Glomerular endothelial cell (primary cell): Measurements from ENCODE around the gene HIF3A. TPM values are rescaled to one million over a fixed set of nuclear protein-coding genes. Genes with fewer than 3 reads are reported as not detected.

ENCODE experiments used
- DNase-seq: peaks from one replicate; pipeline ENCODE4 v3.0.0-alpha.2; 2011; ENCODE audit warnings: low read depth, low spot score; ENCODE audit errors: extremely low read depth
- total RNA-seq: library from RNA; depleted of rRNA; stranded (reverse); fragments of >200 nt; gene quantifications from 2 replicates; pipeline ENCODE4 v1.2.3, GENCODE V29; 2015

The HIF3A gene
- total RNA-seq, 1 donor from 2014 or later = 7.5 TPM

DNA sequence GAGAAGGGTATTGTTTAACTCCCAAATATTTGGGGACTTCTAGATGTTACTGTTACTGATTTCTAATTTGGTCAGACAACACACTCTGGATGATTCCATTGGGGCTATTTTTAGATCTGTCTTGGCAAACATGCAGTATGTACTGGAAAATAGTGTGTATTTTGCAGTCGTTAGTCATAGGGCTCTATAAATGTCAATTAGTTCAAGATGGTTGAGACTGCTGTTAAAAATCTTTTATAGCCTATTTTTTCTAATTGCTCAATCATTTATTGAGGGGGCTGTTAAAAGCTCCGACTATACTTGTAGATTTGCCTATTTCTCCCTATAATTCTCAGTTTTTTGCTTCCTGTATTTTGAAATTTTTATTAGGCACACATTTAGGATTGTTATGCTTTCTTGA is 81.4 kb downstream of the HIF3A start:
- DNase-seq = no peak

DNA sequence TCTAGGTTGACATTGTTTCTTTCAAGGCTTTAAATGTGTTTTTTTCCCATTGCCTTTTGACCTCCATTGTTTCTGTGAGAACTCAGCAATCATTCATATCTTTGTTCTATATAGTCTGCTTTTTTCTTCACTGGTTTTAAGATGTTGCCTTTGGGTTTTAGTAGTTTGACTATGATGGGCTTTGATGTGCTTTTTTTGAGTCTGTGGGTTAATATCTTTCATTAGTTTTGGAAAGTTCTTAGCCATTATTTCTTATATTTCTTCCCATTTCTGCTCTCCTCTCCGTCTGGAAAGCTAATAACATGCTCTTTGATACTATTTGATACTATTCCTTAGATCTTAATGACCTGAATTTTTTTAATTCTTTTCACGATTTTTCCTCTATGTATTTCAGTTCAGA is 83.8 kb downstream of the HIF3A start:
- DNase-seq = no peak

DNA sequence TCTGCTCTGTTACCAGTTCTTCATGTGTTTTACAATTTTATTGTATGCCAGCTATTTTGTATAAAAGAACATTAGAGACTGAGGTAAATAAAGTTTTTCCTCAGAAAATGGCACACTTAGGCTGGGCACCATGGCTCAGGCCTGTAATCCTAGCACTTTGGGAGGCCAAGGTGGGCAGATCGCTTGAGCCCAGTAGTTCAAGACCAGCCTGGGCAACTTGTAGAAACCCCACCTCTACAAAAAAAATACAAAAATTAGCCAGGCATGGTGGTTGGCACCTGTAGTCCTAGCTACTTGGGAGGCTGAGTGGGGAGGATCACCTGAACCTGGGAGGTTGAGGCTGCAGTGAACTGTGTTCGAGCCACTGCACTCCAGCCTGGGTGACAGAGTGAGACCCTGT is 84.5 kb downstream of the HIF3A start:
- no peak for DNase-seq

- DNase-seq = no peak
These were observed 85.0 kb downstream of the HIF3A start for GRCh38 chr19:46381756-46382345.

GRCh38 chr19:46383171-46383815 is 86.5 kb downstream of the HIF3A start:
- DNase-seq = no peak

DNA sequence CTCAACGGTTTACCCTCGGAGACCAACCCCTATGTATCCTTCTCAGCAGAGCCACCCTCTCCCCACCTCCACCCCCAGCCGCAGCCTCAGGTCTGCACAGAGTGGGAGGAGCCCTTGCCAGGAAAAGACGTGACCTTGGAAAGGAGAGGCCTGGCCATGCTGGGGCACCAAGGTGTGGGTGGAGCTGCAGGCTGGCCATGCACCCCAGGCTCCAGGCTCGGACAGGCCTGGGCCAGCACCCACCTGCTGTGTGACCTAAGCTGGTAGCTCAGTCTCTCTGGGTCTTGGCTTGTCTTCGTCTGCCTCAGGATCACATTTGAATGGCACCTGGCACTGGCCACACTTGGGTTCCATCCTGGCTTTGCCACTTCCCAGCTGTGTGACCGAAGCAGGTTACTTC is 87.0 kb downstream of the HIF3A start:
- no peak for DNase-seq

DNA sequence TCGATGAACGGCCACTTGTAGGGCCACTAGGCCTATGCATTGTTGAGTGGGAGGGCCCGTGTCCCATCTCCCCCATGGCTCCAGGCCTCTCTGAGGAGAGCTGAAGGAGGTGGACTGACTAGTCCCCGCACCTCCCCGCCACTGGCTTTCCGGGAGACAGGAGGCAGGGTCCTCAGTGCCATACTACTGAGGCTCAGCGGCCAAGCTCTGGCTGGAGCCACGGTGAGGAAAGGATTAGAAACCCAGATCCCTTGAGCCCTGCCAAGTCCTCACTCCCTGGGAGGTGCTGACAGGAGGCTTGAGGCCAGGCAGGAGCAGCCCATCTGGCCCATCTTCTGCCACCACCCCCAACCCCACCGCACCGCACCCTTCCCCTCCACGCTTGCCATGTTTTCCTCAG is 87.6 kb downstream of the HIF3A start:
- no peak for DNase-seq

DNA sequence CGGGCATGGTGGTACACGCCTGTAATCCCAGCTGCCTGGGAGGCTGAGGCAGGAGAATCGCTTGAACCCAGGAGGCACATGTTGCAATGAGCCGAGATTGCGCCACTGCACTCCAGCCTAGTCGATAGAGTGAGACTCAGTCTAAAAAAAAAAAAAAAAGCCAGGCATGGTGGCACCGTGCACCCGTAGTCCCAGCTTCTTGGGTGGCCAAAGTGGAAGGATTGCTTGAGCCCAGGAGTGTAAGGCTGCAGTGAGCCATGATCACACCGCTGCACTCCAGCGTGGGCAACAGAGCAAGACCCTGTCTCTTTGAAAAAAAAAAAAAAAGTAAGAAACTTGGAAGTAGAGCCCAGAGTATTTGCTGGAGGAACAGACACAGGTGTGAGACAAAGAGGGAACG is 88.8 kb downstream of the HIF3A start:
- DNase-seq = no peak

GRCh38 chr19:46386151-46386550 is 89.3 kb downstream of the HIF3A start:
- DNase-seq = no peak

- no peak for DNase-seq
These were observed 90.3 kb downstream of the HIF3A start for GRCh38 chr19:46386996-46387712.

DNA sequence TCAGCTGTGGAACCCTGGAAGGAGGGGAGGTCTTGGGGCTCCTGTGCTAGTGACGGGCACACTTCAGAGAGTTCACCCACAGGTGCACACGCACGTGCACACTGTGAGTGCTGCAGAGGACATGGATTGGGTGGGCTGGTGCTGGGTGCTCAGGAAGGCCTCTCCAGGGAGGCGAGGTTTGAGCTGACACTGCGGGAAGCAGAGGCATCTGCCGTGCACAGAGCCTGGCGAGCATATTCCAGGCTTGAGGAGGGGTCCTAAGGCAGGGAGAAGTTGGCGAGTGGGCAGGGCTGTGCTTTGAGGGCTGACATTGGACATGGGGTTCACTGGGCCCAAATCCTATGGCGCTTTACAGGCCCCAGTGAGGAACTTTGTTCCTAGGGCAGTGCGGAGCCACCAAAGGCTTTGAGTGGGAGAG is 90.9 kb downstream of the HIF3A start:
- no peak for DNase-seq

GRCh38 chr19:46388311-46389095 is 91.7 kb downstream of the HIF3A start:
- no peak for DNase-seq

DNA sequence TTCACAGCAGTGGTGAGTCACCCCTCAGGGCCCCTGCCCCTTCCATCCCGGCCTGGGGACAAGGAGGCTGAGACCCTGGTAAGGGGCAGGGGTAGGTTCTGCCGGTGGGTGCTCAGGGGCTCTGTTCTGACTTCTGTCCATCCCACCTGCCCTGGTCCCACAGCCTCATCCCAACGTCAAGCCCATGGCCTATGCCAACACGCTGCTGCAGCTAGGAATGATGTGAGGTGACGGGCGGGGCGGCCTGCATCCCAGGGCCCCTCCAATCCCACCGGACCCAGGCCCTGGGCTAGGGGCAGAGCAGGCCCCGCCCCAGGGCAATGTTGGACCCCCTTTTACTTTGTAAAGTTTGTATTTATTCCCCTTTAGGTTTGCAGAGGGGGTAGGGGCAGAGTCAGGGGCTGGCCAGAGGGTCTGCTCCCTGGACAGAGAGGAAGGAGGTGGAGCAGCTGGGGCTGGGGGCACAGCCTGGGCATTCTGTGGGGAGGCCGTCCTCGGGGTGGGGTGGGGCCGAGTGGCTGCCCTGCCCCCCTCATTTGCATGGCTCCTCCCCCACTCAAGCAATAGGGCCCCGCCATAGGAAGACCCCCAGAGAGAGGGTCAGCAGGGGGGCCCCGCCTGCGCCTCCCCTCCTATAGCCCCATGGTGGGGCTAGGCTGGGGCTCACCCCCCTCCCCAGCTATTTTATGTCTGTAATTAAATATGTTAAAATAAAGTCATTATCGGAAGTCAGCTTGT is 93.4 kb downstream of the HIF3A start:
- no peak for DNase-seq

DNA sequence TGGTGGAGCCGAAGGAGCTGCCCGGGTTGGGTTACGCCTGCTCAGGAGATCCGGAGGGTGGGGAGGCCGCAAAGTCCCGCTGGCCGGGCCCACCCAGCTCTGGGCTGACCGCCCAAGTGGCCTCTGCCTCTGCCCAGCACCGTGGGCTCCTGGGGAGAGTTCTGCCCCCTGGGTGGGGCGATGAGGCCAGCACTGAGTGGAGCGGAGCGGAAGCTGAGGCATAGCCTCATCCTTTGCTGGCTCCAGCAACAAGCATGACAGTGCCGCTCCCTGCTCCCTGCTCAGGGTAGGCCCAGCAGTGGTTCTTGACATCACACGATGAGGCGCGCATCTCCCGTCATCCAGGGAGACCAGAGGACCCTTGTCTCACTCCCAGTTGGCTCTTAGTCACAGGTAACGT is 94.0 kb downstream of the HIF3A start:
- DNase-seq = no peak

- no peak for DNase-seq
These were observed 94.7 kb downstream of the HIF3A start for GRCh38 chr19:46391296-46392251.

DNA sequence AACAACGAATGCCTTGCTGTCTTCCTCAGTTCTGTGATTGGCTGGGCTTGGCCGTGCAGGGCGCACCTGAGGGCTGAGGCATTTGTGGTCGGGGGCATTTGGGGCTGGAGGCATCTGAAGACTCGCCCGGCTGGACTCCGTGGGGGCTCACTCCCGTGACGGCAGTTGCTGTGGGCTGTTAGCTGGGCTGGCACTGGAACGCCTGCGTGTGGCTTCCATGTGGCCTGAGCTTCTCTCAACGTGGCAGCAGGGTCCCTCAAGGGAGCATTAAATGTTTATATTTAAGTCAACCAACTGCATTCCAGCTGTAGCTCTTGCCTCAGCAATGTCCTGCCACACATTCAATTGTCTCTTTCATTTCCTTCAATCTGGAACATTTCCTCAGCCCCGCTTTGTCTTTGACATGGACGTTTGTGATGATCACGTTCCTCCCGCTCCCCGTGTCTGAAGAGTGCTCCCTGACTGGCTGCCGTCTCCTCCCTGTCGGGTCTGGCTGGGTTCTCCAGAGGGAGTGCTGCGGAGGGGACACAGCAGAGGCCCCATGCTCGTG is 95.5 kb downstream of the HIF3A start:
- no peak for DNase-seq

- DNase-seq = no peak
These were observed 96.0 kb downstream of the HIF3A start for GRCh38 chr19:46392837-46393236.
